ENCODE results near the gene OTOA.

OTOA gene

DNA sequence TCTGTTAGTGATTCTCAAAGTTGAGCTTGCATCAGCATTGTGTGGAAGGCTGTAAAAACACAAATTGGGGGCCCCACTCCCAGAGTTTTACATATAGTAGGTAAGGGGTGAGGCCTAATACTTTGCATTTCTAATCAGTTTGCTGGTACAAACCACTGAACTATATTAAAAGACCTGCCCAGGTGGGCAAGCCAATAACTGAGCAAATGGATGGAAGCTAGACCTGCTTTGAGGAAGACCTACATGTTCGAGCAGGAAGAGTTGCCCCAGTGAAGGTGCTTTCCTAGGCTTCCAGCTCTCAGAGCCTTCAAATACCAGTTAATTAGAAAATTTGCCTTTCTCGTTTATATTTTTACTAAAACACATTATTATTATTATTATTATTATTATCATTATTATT is 56.8 kb downstream of the OTOA start:
- TF ChIP-seq, protein P1, sequence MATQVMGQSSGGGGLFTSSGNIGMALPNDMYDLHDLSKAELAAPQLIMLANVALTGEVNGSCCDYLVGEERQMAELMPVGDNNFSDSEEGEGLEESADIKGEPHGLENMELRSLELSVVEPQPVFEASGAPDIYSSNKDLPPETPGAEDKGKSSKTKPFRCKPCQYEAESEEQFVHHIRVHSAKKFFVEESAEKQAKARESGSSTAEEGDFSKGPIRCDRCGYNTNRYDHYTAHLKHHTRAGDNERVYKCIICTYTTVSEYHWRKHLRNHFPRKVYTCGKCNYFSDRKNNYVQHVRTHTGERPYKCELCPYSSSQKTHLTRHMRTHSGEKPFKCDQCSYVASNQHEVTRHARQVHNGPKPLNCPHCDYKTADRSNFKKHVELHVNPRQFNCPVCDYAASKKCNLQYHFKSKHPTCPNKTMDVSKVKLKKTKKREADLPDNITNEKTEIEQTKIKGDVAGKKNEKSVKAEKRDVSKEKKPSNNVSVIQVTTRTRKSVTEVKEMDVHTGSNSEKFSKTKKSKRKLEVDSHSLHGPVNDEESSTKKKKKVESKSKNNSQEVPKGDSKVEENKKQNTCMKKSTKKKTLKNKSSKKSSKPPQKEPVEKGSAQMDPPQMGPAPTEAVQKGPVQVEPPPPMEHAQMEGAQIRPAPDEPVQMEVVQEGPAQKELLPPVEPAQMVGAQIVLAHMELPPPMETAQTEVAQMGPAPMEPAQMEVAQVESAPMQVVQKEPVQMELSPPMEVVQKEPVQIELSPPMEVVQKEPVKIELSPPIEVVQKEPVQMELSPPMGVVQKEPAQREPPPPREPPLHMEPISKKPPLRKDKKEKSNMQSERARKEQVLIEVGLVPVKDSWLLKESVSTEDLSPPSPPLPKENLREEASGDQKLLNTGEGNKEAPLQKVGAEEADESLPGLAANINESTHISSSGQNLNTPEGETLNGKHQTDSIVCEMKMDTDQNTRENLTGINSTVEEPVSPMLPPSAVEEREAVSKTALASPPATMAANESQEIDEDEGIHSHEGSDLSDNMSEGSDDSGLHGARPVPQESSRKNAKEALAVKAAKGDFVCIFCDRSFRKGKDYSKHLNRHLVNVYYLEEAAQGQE (IDR thresholded peaks at IDR 0.05; ENCODE audit: insufficient read depth in 1 of 2, low read depth in 2 of 2, low read length in 2 of 2): no peak
- no peak for TF ChIP-seq FOXP2 (optimal IDR thresholded peaks at IDR 0.05; ENCODE audit: borderline replicate concordance, extremely low read depth, extremely low read length, insufficient read depth)
- no peak for TF ChIP-seq TAF1 (IDR thresholded peaks at IDR 0.05; ENCODE audit: borderline replicate concordance, insufficient read depth, low read length)
- no peak for TF ChIP-seq SIN3A (IDR thresholded peaks at IDR 0.05; ENCODE audit: borderline replicate concordance, insufficient read depth, low read length)
- TF ChIP-seq POLR2AphosphoS5 (IDR thresholded peaks at IDR 0.05; ENCODE audit: low read depth, low read length): no peak

DNA sequence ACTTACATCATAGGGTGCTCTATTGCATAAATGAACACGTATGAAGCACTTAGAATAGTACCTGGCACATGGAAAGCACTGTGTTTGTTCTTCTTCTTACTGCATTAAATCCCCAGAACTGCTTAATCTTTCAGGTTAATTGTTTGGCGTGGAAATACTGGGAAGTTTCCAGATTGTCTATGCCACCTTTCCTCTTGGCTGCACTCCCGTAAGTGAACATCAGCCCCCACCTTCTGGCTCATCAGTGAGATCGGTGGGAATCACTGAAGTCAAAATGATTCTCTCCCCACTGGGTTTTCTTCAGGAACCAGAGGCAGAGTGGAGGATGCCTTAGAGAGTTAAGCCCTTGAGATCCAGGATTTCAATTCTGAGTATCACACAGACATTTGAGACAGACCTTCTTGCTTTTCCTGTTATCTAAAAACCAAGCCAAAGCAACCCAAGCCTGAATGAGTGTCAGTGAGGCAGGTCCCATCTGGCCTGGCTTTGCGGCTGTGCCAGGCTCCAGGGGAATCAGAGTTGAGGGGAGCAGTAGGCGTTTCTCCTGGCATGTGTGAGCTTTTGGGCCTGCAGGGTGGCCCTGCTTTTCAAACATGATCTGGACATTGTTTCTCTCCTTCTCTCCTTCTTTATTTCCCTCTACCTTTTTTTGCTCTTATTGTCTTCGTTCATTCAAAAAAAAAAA is 59.1 kb downstream of the OTOA start:
- TF ChIP-seq, protein P1 (IDR thresholded peaks at IDR 0.05; ENCODE audit: insufficient read depth in 1 of 2, low read depth in 2 of 2, low read length in 2 of 2): no peak
- TF ChIP-seq FOXP2 (optimal IDR thresholded peaks at IDR 0.05; ENCODE audit: borderline replicate concordance, extremely low read depth, extremely low read length, insufficient read depth) (no peak), TAF1 (IDR thresholded peaks at IDR 0.05; ENCODE audit: borderline replicate concordance, insufficient read depth, low read length) (no peak), POLR2AphosphoS5 (IDR thresholded peaks at IDR 0.05; ENCODE audit: low read depth, low read length) (no peak)

DNA sequence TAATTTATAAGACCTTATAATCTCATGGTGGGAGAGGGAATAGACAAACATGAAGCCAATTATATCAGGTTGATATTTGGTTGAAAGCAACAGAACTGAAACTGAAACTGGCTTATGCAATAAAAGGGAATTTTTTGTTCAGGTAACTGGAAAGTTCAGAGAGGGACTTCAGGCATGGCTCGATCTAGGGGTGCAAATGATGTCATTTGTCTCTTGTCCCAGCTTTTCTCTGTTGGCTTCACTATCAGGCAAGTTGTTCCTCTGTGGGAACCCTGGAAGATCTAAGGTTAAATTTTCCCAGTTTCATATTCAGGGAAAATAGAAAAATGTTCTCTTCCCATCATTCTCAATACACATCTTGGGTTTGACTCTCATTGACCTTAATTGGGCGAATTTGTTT is 59.8 kb downstream of the OTOA start:
- no peak for TF ChIP-seq SIN3A (IDR thresholded peaks at IDR 0.05; ENCODE audit: borderline replicate concordance, insufficient read depth, low read length)
- TF ChIP-seq, protein P1 (IDR thresholded peaks at IDR 0.05; ENCODE audit: insufficient read depth in 1 of 2, low read depth in 2 of 2, low read length in 2 of 2): no peak
- TF ChIP-seq FOXP2 (optimal IDR thresholded peaks at IDR 0.05; ENCODE audit: borderline replicate concordance, extremely low read depth, extremely low read length, insufficient read depth): no peak
- TF ChIP-seq POLR2AphosphoS5 (IDR thresholded peaks at IDR 0.05; ENCODE audit: low read depth, low read length): no peak
- TF ChIP-seq TAF1 (IDR thresholded peaks at IDR 0.05; ENCODE audit: borderline replicate concordance, insufficient read depth, low read length): no peak

DNA sequence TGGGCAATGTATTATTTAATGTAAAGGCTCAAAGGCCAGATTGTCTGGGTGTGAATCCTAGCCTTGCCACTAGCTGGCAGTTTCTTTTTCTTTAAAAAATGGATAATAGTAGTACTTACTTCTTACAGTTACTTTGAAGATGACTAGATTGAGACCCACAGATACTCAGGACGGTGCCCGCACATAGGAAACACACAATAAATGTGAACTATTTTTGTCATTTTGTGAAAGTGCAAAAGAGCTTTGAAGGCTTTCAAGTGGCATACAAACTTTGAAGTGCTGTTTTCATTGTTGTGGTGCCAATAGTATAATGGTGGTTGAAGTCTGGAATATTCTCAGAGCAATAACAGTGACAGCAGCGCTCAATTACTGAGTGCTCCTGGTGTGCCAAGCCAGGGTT is 63.6 kb downstream of the OTOA start:
- no peak for TF ChIP-seq FOXP2 (optimal IDR thresholded peaks at IDR 0.05; ENCODE audit: borderline replicate concordance, extremely low read depth, extremely low read length, insufficient read depth)
- TF ChIP-seq TAF1 (IDR thresholded peaks at IDR 0.05; ENCODE audit: borderline replicate concordance, insufficient read depth, low read length): no peak
- TF ChIP-seq SIN3A (IDR thresholded peaks at IDR 0.05; ENCODE audit: borderline replicate concordance, insufficient read depth, low read length): no peak
- TF ChIP-seq, protein P1 (IDR thresholded peaks at IDR 0.05; ENCODE audit: insufficient read depth in 1 of 2, low read depth in 2 of 2, low read length in 2 of 2): no peak
- TF ChIP-seq POLR2AphosphoS5 (IDR thresholded peaks at IDR 0.05; ENCODE audit: low read depth, low read length): no peak

Measured in PFSK-1 (cell line).